GM12891 (cell line): ENCODE measurements around the gene MUSTN1.

ENCODE experiments used
- POLR2A ChIP-seq: IDR thresholded peaks from 2 replicates; pipeline ENCODE4 v1.6.1; 2011; ENCODE audit warnings: low read depth, low read length, control low read depth
- POLR2AphosphoS5 ChIP-seq: IDR thresholded peaks from 2 replicates; pipeline ENCODE4 v1.6.1; 2011; ENCODE audit warnings: low read depth, low read length, control low read depth
- POU2F2 ChIP-seq: IDR thresholded peaks from 2 replicates; pipeline ENCODE4 v1.6.1; 2011; ENCODE audit warnings: low read depth, mild to moderate bottlenecking, control low read depth, low read length, moderate library complexity
- SPI1 ChIP-seq: IDR thresholded peaks from 2 replicates; pipeline ENCODE4 v1.6.1; 2011; ENCODE audit warnings: low read depth, low read length, control low read depth
- TAF1 ChIP-seq: IDR thresholded peaks from 2 replicates; pipeline ENCODE4 v1.6.1; 2011; ENCODE audit warnings: low read depth, low read length, control low read depth

GRCh38 chr3:52791366-52791765 is 43.5 kb downstream of the MUSTN1 start:
- no peak for TF ChIP-seq POLR2AphosphoS5
- no peak for TF ChIP-seq POLR2A
- no peak for TF ChIP-seq TAF1
- no peak for TF ChIP-seq SPI1
- TF ChIP-seq POU2F2, result no peak
